Kidney tubule cell (primary cell): Measurements from ENCODE around the gene NACA.
"Not testable (repeated sequence)": the region's sequence is repeated elsewhere in the genome, so short reads cannot be mapped to it uniquely, and the experiment has no call there.

Source experiments
- DNase-seq: peaks from one replicate; pipeline ENCODE4 v3.0.0-alpha.2; 2018; ENCODE audit warnings: low spot score

The NACA gene

DNA sequence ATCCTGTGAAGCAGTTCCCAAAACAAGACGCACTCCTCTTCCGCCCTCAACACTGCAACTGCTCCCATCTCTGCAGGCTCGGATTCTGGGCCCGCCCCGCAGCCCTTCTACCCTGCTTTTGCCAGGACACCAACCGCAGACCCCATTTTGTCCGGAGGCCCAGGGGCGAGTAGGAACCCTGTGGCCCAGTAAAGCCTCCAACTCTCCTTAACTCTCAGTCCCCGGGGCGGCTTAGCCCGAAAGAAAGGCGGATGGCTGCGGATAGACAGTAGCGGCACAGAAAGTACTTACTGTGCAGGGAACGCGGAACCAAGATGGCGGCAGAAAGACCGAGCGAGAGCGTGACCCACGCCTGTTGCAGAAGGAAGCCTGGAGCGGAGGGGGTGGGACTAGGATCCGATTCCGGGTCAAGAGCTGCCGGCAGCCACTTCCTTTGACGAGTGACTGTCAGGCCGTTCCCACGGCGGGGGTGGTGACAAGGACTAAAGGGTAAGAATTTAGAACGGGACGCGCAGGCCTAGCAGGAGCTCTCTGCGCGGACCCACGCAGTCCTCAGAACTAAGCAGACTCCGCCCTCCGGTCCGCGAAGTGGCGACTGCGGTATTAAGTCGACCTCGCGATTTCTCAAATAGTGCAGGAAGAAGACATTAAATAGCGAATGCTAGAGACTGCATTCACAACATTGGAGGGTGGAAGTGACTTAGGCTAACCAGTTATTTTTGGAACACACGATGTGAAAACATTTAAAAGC, at the start of gene NACA:
TSS of gene NACA (minus strand) at position 328 of the 751 bp plus-strand sequence. CDS start 778 bp downstream, outside the sequence.
- peak; percentile 98 for DNase-seq

GRCh38 chr12:56773113-56773512, 48.0 kb upstream of the NACA start:
- no peak for DNase-seq

DNA sequence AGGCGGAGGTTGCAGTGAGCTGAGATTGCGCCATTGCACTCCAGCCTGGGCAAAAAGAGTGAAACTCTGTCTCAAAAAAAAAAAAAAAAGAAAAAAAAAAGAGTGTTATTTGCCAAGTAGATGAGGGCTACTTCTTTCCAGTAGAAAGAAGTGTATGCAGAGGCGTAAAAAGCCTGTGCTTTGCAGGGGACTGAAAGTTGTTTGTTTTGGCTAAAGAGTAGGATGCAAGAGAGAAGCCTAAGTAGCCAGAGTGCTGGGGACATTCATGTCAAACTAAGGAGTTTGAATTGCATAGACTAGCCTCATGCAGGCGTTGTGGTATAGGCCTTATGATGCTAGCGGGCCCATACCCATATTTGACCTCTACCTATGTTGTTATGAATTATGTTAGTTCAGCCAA, 47.5 kb upstream of the NACA start:
- no peak for DNase-seq

GRCh38 chr12:56769868-56770267, 44.8 kb upstream of the NACA start:
- no peak for DNase-seq

DNA sequence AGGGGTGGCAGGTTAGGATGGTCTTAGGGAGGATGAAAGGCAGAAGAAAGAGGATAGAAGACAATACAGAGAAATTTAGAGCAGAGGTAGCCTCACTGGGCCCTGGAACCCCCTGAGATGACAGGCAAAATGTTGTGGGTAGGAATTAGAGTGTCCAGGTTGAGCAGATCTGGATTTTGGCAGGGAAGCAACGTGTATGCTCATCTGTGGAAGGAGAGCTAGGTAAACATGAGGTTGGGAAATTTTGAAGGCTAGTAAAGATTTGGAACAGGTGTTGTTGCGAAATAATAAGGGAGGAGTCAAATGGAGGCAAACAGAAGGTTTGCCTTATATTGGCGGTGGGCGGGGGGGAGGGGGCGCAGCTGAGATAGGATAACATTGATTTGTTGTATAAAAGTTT, 43.3 kb upstream of the NACA start:
- DNase-seq, result no peak

DNA sequence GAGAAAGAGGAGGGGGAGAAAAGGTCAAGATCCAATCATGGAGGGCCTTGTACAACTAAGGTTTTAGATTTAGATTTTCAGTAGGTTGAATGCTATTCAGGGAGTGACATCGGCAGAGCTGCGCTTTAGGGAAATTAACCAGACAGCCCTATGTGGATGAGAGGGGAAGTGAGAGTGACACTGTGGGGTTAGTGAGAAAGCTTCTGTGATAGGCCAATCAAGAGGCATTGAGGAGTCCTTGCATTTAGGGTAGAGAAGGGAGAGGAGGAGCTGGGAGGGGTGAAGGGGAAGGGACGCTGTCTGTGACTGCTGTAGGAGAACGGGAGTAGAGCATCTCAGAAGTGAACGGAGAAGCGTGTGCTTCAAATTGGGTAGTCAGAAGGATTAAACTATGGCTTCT, 41.4 kb upstream of the NACA start:
- DNase-seq, result no peak

- peak; percentile 37 for DNase-seq
These were observed 38.9 kb upstream of the NACA start for GRCh38 chr12:56763753-56764657.

DNA sequence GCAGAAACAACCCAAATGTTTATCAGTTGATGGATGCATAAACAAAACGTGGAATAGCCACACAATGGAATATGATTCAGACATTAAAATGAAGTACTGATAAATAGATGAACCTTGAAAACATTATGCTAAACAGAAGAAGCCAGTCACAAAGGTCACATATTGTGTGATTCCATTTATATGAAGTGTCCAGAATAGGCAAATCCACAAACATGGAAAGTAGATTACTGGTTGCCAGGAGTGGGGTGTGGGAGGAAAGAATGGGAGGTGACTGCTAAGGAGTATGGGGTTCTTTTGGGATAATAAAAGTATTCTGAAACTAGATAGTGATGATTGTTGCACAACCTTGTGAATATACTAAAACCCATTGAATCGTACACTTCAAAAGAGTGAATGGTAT, 36.7 kb upstream of the NACA start:
- no peak for DNase-seq

GRCh38 chr12:56760460-56760859, 35.4 kb upstream of the NACA start:
- DNase-seq, result no peak

DNA sequence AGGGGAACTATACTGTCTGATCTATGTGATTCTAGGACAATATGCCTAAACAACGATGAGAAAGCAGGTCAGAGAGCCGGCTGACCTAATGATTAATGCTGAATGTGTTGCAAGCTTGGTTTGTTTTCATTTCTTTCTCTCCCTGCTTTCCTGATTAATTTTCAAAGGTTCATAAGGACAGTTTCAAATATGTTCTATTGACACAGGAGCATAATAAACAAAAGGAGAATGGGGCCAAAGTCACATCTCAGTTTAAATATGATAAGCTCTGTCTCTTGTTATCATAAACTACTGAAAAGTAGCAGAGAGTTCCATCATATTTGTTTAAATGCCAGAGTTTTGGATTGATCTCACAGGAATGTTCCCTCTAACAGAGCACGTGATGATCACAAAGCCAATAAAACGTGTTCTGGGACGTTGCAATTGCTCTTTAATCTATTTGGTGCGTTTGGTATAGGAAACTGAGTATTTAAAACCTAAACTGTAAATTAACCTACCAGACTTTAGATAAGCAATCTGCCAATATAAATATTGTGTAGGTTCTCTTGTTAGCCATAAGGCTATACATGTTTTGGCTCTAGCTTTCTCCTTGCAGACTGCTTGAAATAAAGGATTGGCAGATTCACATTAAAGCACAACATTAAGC, 34.3 kb upstream of the NACA start:
- DNase-seq, result no peak

DNA sequence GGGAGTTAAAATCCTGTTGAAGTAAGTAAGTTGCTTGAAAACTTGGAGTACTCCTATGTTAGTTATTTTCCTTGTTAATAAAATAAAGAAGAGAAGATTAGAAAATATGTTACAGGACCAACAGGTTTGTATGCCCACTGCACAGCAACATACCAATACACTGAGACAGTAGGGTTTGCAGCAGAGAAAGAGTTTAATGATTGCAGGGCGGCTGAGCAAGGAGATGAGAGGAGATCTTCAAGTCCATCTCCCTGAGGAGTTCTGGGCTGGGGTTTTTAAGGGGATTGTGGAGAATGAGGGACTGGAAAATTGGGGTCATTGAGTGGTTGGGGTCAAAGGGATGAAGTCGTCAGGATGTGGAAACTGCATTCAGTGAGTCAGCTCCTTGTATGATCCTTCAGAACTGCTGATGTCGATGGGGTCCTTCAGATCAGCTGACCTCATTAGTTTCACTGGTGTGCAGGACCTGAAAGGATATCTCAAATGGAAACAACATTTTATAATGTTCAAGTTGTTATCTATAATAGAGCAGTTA, 33.7 kb upstream of the NACA start:
- no peak for DNase-seq

DNA sequence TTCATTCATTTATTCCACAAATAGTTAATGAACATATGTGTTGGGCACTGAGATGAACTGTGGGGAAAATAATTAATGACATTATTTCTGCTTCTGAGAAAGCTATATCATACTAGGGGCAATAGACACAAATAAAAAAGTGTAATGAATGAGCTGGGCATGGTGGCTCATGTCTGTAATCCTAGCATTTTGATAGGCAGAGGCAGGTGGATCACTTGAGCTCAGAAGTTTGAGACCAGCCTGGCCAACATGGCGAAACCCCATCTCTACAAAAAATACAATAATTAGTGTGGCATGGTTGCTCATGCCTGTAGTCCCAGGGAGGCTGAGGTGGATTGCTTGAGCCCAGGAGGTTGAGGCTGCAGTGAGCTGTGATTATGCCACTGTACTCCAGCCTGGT, 32.9 kb upstream of the NACA start:
- not testable (repeated sequence) for DNase-seq

DNA sequence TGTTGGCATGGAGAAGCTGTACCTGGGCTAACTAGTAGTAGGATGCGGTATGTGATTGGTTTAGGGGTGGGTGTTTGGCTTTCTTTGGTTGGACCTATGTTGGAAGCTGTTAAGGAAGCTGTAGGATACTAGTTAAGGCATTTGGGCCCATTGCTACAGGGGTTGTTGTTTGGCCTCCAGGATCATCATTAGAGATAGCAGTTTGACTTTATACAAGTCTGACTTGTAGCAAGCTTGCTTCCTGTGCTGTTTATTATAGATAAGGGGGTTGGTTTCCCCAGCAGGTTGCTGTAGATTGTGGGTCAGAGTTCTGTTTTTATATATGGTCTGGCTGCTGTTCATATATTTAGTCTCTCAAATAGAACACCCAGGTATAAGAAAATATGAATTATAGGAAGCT, 28.5 kb upstream of the NACA start:
- no peak for DNase-seq

GRCh38 chr12:56751712-56752598, 26.9 kb upstream of the NACA start, which contains the start of gene PRIM1:
TSS of gene PRIM1 (minus strand) at chr12:56752323. CDS start at chr12:56752298, 25 bp downstream.
- peak; percentile 84 for DNase-seq

- not testable (repeated sequence) for DNase-seq
These were observed 25.5 kb upstream of the NACA start for GRCh38 chr12:56750596-56750995.

GRCh38 chr12:56749853-56750252, 24.8 kb upstream of the NACA start:
- no peak for DNase-seq

DNA sequence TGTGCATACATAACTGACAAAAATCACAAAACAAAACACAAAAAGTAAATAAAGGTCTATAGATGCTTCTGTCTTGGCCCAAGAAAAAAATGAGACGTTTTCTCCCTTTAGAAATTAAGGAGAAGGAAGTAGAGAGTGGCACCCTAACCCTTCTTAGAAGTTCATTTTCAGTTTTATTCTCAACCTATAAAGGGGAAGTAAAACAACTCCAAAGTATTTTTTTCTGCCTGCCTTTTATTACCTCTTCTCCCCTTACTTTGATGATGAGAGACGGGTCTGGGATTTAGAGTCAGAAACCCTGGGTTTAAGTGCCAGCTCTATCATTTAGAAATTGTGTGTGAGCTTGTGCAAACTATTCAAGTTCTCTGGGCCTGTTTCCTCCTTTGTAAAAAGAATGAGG, 24.3 kb upstream of the NACA start:
- no peak for DNase-seq

- no peak for DNase-seq
These were observed 3.2 kb upstream of the NACA start for GRCh38 chr12:56728139-56728861.

DNA sequence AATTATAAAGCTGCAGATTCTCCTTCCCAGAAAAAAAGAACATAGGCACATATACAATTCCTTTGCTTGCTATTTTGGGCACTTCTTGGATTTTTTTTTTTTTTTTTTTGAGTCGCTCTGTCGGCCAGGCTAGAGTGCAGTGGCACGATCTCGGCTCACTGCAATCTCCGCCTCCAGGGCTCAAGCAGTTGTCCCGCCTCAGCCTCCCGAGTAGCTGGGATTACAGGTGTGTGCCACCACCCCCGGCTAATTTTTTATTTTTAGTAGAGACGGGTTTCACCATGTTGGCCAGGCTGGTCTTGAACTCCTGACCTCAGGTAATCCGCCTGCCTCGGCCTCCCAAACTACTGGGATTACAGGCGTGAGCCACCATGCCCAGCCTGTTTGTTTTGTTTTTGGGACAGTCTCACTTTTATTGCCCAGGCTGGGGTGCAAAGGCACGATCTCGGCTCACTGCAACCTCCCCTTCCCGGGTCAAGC, 1.1 kb upstream of the NACA start:
- not testable (repeated sequence) for DNase-seq

- DNase-seq, result no peak
These were observed 614 bp upstream of the NACA start for GRCh38 chr12:56725723-56726102.

DNA sequence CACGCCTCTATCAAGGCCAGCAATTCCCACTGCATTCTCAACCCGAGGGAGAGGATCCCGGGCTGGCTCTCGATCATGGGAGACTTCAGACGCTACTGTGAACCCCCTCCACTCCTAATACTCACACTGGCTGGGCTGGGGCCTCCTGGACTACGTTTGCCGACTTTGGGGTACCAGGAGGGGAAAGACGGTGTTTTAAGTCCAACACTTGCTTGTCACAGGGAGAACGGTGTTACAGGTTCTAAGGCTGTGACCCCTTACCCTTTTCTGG, 463 bp downstream of the NACA start:
- peak; percentile 25 for DNase-seq
